ENCODE measurements around the gene PHACTR3.

Gene PHACTR3

GRCh38 chr20:59709636-59710035 lies 105.3 kb downstream of the PHACTR3 start:
- DNase-seq (ENCODE audit: low read depth): no peak
- no peak overlapping the region for H3K4me3 ChIP-seq (ENCODE audit: low read depth, low read length)

GRCh38 chr20:59718071-59718470 lies 113.7 kb downstream of the PHACTR3 start:
- DNase-seq (ENCODE audit: low read depth): no peak
- no peak overlapping the region for H3K4me3 ChIP-seq (ENCODE audit: low read depth, low read length)

- DNase-seq (ENCODE audit: low read depth): no peak
- no peak overlapping the region for H3K4me3 ChIP-seq (ENCODE audit: low read depth, low read length)
Observed at GRCh38 chr20:59718751-59719150, 114.4 kb downstream of the PHACTR3 start.

- H3K4me3 ChIP-seq (ENCODE audit: low read depth, low read length): no peak overlapping the region
- no peak for DNase-seq (ENCODE audit: low read depth)
Observed at GRCh38 chr20:59720013-59720412, 115.7 kb downstream of the PHACTR3 start.

GRCh38 chr20:59721386-59721785 lies 117.0 kb downstream of the PHACTR3 start:
- H3K4me3 ChIP-seq (ENCODE audit: low read depth, low read length): no peak overlapping the region
- DNase-seq (ENCODE audit: low read depth): no peak

- DNase-seq (ENCODE audit: low read depth): no peak
- H3K4me3 ChIP-seq (ENCODE audit: low read depth, low read length): no peak overlapping the region
Observed at GRCh38 chr20:59723108-59723500, 118.8 kb downstream of the PHACTR3 start.

GRCh38 chr20:59723607-59724456 lies 119.5 kb downstream of the PHACTR3 start:
- H3K4me3 ChIP-seq (ENCODE audit: low read depth, low read length): no peak overlapping the region
- DNase-seq (ENCODE audit: low read depth): no peak

GRCh38 chr20:59724457-59725366 lies 120.4 kb downstream of the PHACTR3 start:
- DNase-seq (ENCODE audit: low read depth): no peak
- no peak overlapping the region for H3K4me3 ChIP-seq (ENCODE audit: low read depth, low read length)

GRCh38 chr20:59725476-59726280 lies 121.3 kb downstream of the PHACTR3 start:
- H3K4me3 ChIP-seq (ENCODE audit: low read depth, low read length): no peak overlapping the region
- DNase-seq (ENCODE audit: low read depth): no peak

GRCh38 chr20:59726281-59726595 lies 121.9 kb downstream of the PHACTR3 start:
- no peak for DNase-seq (ENCODE audit: low read depth)
- no peak overlapping the region for H3K4me3 ChIP-seq (ENCODE audit: low read depth, low read length)

GRCh38 chr20:59728722-59729430 lies 124.5 kb downstream of the PHACTR3 start:
- no peak for DNase-seq (ENCODE audit: low read depth)
- no peak overlapping the region for H3K4me3 ChIP-seq (ENCODE audit: low read depth, low read length)

GRCh38 chr20:59729506-59729905 lies 125.2 kb downstream of the PHACTR3 start:
- H3K4me3 ChIP-seq (ENCODE audit: low read depth, low read length): no peak overlapping the region
- DNase-seq (ENCODE audit: low read depth): no peak

- no peak overlapping the region for H3K4me3 ChIP-seq (ENCODE audit: low read depth, low read length)
- DNase-seq (ENCODE audit: low read depth): no peak
Observed at GRCh38 chr20:59730722-59731121, 126.4 kb downstream of the PHACTR3 start.

- DNase-seq (ENCODE audit: low read depth): no peak
- H3K4me3 ChIP-seq (ENCODE audit: low read depth, low read length): no peak overlapping the region
Observed at GRCh38 chr20:59731376-59731775, 127.0 kb downstream of the PHACTR3 start.

- DNase-seq (ENCODE audit: low read depth): no peak
- no peak overlapping the region for H3K4me3 ChIP-seq (ENCODE audit: low read depth, low read length)
Observed at GRCh38 chr20:59733351-59733750, 129.0 kb downstream of the PHACTR3 start.

- DNase-seq (ENCODE audit: low read depth): no peak
- no peak overlapping the region for H3K4me3 ChIP-seq (ENCODE audit: low read depth, low read length)
Observed at GRCh38 chr20:59735486-59735885, 131.1 kb downstream of the PHACTR3 start.

- no peak overlapping the region for H3K4me3 ChIP-seq (ENCODE audit: low read depth, low read length)
- DNase-seq (ENCODE audit: low read depth): no peak
Observed at GRCh38 chr20:59735917-59736316, 131.6 kb downstream of the PHACTR3 start.

GRCh38 chr20:59736366-59736765 lies 132.0 kb downstream of the PHACTR3 start:
- no peak overlapping the region for H3K4me3 ChIP-seq (ENCODE audit: low read depth, low read length)
- no peak for DNase-seq (ENCODE audit: low read depth)

GRCh38 chr20:59737073-59737666 lies 132.8 kb downstream of the PHACTR3 start:
- DNase-seq (ENCODE audit: low read depth): no peak
- no peak overlapping the region for H3K4me3 ChIP-seq (ENCODE audit: low read depth, low read length)
